ENCODE results near the gene TSPY8.
"Not testable (repeated sequence)": the region's sequence is repeated elsewhere in the genome, so short reads cannot be mapped to it uniquely, and the experiment has no call there.

TSPY8 gene, protein sequence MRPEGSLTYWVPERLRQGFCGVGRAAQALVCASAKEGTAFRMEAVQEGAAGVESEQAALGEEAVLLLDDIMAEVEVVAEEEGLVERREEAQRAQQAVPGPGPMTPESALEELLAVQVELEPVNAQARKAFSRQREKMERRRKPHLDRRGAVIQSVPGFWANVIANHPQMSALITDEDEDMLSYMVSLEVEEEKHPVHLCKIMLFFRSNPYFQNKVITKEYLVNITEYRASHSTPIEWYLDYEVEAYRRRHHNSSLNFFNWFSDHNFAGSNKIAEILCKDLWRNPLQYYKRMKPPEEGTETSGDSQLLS

DNA sequence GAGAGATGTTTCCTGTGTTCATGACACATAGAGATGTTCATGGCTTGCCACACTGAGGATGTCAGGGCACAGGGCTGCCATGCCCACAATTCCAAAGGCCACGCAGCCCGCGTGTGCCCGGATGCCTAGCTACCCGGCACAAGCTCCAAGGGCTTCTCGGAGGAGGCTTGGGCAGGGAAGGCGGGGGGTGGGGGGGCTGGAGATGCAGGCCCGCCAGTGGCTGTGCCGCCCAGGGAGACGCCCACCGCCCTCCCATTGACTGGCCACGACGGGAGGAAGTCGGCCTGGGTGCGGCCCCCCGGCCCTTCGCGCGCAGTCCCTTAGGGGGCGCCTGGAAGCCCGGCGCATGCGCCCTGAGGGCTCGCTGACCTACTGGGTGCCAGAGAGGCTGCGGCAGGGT is at the start of gene TSPY8:
TSPY8 (plus strand) TSS at position 301 of the 400 bp plus-strand sequence; CDS start at position 347, 46 bp downstream.
- DNase-seq, result not testable (repeated sequence)

DNA sequence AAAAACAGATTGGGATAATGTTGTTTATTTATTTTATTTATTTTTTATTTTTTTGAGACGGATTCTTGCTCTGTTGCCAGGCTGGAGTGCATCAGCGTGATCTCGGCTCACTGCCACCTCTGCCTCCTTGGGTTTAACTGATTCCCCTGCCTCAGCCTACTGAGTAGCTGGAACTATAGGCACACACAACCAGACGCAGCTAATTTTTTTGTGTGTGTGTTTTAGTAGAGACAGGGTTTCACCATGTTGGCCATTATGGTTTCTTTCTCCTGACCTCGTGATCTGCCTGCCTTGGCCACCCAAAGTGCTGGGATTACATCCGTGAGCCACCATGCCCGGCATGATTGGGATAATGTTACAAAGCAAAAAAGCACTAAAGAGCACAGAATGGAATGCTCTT is 36.6 kb upstream of the TSPY8 start:
- DNase-seq, result no peak

DNA sequence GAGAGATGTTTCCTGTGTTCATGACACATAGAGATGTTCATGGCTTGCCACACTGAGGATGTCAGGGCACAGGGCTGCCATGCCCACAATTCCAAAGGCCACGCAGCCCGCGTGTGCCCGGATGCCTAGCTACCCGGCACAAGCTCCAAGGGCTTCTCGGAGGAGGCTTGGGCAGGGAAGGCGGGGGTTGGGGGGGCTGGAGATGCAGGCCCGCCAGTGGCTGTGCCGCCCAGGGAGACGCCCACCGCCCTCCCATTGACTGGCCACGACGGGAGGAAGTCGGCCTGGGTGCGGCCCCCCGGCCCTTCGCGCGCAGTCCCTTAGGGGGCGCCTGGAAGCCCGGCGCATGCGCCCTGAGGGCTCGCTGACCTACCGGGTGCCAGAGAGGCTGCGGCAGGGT is 20.4 kb upstream of the TSPY8 start, which contains the start of gene TSPY4:
TSPY4 (plus strand) TSS at position 301 of the 400 bp plus-strand sequence; CDS start at position 347, 46 bp downstream.
- DNase-seq, result not testable (repeated sequence)

DNA sequence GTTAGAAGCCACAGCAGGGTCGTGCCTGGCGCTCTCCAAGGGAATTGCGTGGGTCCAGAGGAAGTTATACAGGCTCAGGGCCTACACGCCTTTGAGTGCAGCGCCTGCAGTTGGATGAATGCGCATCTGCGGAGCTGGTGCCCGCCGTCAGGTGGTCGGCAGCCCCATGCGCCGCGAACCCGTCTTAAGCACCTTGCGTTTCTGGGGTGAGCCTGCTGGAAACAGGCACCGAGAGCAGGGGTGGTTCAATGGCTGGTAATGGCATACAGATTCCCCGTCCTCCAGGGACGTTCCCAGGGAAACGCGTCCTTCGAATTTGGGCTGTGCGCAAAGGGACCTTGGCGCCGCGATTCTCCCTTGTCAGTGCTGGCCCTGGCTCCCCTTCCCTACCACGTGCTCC is 38.9 kb downstream of the TSPY8 start:
- not testable (repeated sequence) for DNase-seq

DNA sequence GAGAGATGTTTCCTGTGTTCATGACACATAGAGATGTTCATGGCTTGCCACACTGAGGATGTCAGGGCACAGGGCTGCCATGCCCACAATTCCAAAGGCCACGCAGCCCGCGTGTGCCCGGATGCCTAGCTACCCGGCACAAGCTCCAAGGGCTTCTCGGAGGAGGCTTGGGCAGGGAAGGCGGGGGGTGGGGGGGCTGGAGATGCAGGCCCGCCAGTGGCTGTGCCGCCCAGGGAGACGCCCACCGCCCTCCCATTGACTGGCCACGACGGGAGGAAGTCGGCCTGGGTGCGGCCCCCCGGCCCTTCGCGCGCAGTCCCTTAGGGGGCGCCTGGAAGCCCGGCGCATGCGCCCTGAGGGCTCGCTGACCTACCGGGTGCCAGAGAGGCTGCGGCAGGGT is 40.5 kb downstream of the TSPY8 start, which contains the start of gene TSPY3:
TSPY3 (plus strand) TSS at position 301 of the 400 bp plus-strand sequence; CDS start at position 347, 46 bp downstream.
- DNase-seq, result not testable (repeated sequence)

Data from OCI-M1 (cell line).